OCI-LY7 (cell line): ENCODE results near the gene DENND6B. TPM values are rescaled to one million over a fixed set of nuclear protein-coding genes. Genes with fewer than 3 reads are reported as not detected.
"Not testable (repeated sequence)": the region's sequence is repeated elsewhere in the genome, so short reads cannot be mapped to it uniquely, and the experiment has no call there.

Experiments
- BruUV-seq: library from RNA; stranded (reverse); fragments of 400-500 nt; replicated peaks from 2 replicates; lab custom pipeline; 2021; lab: Mats Ljungman, UMichigan
- CTCF ChIA-PET: fragments of 300-600 bp; sonication (Branson Sonifier 250); formaldehyde crosslinking; loops from one replicate; lab custom pipeline; 2022; ENCODE audit warnings: antibody characterized with exemption; ENCODE audit not compliant: unreplicated experiment; lab: Charles Lee
- POLR2A ChIA-PET: fragments of 300-600 bp; sonication (Branson Sonifier 250); formaldehyde crosslinking; loops from one replicate; lab custom pipeline; 2022; ENCODE audit warnings: antibody characterized with exemption; lab: Charles Lee
- DNase-seq: peaks from one replicate; pipeline ENCODE4 v3.0.0-alpha.2; 2015; ENCODE audit warnings: low spot score
- H2AFZ ChIP-seq: fragments of 200-600 bp; sonication (generic), shearing (Covaris generic); 2 replicates; pipeline ENCODE4 v1.6.1; 2014; ENCODE audit warnings: mild to moderate bottlenecking, antibody characterized with exemption, low read length, moderate library complexity
- H3K27ac ChIP-seq: fragments of 200-600 bp; sonication (generic); 2 replicates; pipeline ENCODE4 v1.5.1; 2014; ENCODE audit warnings: mixed run types, low read depth, mild to moderate bottlenecking, moderate library complexity, low read length, inconsistent platforms; ENCODE audit not compliant: poor library complexity, severe bottlenecking
- H3K36me3 ChIP-seq: fragments of 200-600 bp; sonication (generic); 2 replicates; pipeline ENCODE4 v1.6.1; 2014; ENCODE audit warnings: mild to moderate bottlenecking, antibody characterized with exemption, low read length, moderate library complexity, mixed read lengths; ENCODE audit not compliant: insufficient read depth
- H3K4me1 ChIP-seq: fragments of 200-600 bp; sonication (generic); 2 replicates; pipeline ENCODE4 v1.5.1; 2014; ENCODE audit warnings: mild to moderate bottlenecking, low read length; ENCODE audit not compliant: insufficient read depth, poor library complexity, severe bottlenecking
- H3K4me2 ChIP-seq: fragments of 200-600 bp; sonication (generic); 2 replicates; pipeline ENCODE4 v1.6.1; 2014; ENCODE audit warnings: mild to moderate bottlenecking, low read length
- H3K4me3 ChIP-seq: fragments of 200-600 bp; sonication (generic); 2 replicates; pipeline ENCODE4 v1.5.1; 2014; ENCODE audit warnings: mild to moderate bottlenecking, low read depth, low read length; ENCODE audit not compliant: poor library complexity, severe bottlenecking
- H3K79me2 ChIP-seq: fragments of 200-600 bp; sonication (generic); 2 replicates; pipeline ENCODE4 v1.6.1; 2016; ENCODE audit warnings: low read depth, mild to moderate bottlenecking, low read length, moderate library complexity, mixed read lengths; ENCODE audit not compliant: insufficient read depth
- H3K9me2 ChIP-seq: fragments of 200-600 bp; sonication (generic); 2 replicates; pipeline ENCODE4 v1.6.1; 2016; ENCODE audit warnings: mild to moderate bottlenecking, low read length, mixed read lengths; ENCODE audit not compliant: insufficient read depth
- H3K9me3 ChIP-seq: fragments of 200-600 bp; sonication (generic); 2 replicates; pipeline ENCODE4 v1.6.1; 2014; ENCODE audit warnings: mild to moderate bottlenecking, mixed run types, low read length, mixed read lengths
- H4K20me1 ChIP-seq: fragments of 200-600 bp; sonication (generic); 2 replicates; pipeline ENCODE4 v1.6.1; 2014; ENCODE audit warnings: mild to moderate bottlenecking, antibody characterized with exemption, low read length, moderate library complexity, mixed read lengths; ENCODE audit not compliant: insufficient read depth
- EZH2phosphoT487 ChIP-seq: fragments of 200-600 bp; sonication (generic); IDR thresholded peaks from 2 replicates; pipeline ENCODE4 v1.6.1; 2018; ENCODE audit warnings: low read depth, borderline replicate concordance, mild to moderate bottlenecking, mixed run types, antibody characterized with exemption, low read length, moderate library complexity, mixed read lengths
- intact Hi-C: fragments of 100-400 bp; cut with micrococcal nuclease; formaldehyde crosslinking; loops from one replicate; pipeline ENCODE4 v1.10.0; 2022; ENCODE audit not compliant: unreplicated experiment
- total RNA-seq, 2 experiments: library from RNA; depleted of rRNA in 1 of 2; stranded (reverse); fragments of >200 nt in 1 of 2; shearing (Covaris generic) in 1 of 2; gene quantifications; 2 replicates each; pipeline ENCODE4 v1.2.3, GENCODE V29; 2014 to 2022
- TF ChIP-seq, protein P1 (sequence below): fragments of 200-600 bp; sonication (generic); conservative IDR thresholded peaks from 2 replicates; pipeline ENCODE4 v1.5.1; 2014; ENCODE audit warnings: mild to moderate bottlenecking, antibody characterized with exemption, low read length, moderate library complexity, mixed read lengths

DENND6B gene
- total RNA-seq, 2 experiments from 2014 or later: 31.6 to 45.0 TPM

DNA sequence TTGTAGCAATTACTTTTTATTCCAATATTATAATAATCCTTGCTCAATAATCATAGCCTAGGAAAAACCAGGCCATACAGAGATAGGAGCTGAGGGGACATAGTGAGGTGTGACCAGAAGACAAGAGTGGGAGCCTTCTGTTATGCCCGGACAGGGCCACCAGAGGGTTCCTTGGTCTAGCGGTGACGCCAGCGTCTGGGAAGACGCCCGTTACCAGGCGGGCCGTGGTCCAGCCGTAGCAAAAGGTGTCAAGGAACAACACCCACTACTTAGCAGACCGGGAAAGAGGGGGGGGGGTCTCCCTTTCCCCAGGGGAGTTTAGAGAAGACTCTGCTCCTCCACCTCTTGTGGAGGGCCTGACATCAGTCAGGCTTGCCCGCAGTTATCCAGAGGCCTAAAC, 53.5 kb downstream of the DENND6B start:
- H2AFZ ChIP-seq, H4K20me1 ChIP-seq, POLR2A ChIA-PET, H3K4me2 ChIP-seq, H3K9me2 ChIP-seq, BruUV-seq, H3K79me2 ChIP-seq, CTCF ChIA-PET, H3K9me3 ChIP-seq, H3K4me3 ChIP-seq, H3K27ac ChIP-seq, DNase-seq: not testable (repeated sequence)
- H3K36me3 ChIP-seq: peaks cover 16% of the 10 kb centered on the region; the same call in 1 of the 2 replicates
- intact Hi-C loops: loop anchor here (5.0 kb wide), 1 partner anchor 234 kb away; the partner anchor contains the start of genes LMF2 and NCAPH2
- H3K4me1 ChIP-seq: peaks cover 38% of the 10 kb centered on the region
- TF ChIP-seq, protein P1, sequence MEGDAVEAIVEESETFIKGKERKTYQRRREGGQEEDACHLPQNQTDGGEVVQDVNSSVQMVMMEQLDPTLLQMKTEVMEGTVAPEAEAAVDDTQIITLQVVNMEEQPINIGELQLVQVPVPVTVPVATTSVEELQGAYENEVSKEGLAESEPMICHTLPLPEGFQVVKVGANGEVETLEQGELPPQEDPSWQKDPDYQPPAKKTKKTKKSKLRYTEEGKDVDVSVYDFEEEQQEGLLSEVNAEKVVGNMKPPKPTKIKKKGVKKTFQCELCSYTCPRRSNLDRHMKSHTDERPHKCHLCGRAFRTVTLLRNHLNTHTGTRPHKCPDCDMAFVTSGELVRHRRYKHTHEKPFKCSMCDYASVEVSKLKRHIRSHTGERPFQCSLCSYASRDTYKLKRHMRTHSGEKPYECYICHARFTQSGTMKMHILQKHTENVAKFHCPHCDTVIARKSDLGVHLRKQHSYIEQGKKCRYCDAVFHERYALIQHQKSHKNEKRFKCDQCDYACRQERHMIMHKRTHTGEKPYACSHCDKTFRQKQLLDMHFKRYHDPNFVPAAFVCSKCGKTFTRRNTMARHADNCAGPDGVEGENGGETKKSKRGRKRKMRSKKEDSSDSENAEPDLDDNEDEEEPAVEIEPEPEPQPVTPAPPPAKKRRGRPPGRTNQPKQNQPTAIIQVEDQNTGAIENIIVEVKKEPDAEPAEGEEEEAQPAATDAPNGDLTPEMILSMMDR: peak; percentile 28; the same call in 1 of the 2 replicates

GRCh38 chr22:50272044-50272802, 54.6 kb downstream of the DENND6B start:
- ChIA-PET CTCF (interaction anchor here (0.5 to 0.6 kb wide), 2 partner anchors 23 to 42 kb away, joined by 3 to 10 read pairs; no protein-coding TSS in a partner anchor), POLR2A (interaction anchor here (0.5 kb wide), 1 partner anchor 96 kb away, joined by 3 read pairs; no protein-coding TSS in a partner anchor)
- Histone ChIP-seq H3K4me1 (peaks cover 46% of the 10 kb centered on the region), H3K4me3 (no peak overlapping the region), H3K79me2 (no peaks in the 10 kb centered on the region), H4K20me1 (no peaks in the 10 kb centered on the region), H3K27ac (no peak overlapping the region), H3K9me3 (peaks cover 5% of the 10 kb centered on the region; the same call in 1 of the 2 replicates), H3K4me2 (0 out of 2 replicates have a peak overlapping the region, but pooled peaks have one; percentile 79), H2AFZ (no peak overlapping the region), H3K36me3 (peaks cover 16% of the 10 kb centered on the region; the same call in 1 of the 2 replicates), H3K9me2 (no peaks in the 10 kb centered on the region)
- TF ChIP-seq EZH2phosphoT487: no peak
- TF ChIP-seq, protein P1: no peak
- no peak for DNase-seq
- intact Hi-C loops: loop anchor here (5.0 kb wide), 1 partner anchor 235 kb away; the partner anchor contains the start of genes LMF2 and NCAPH2
- BruUV-seq: no TSS peak
